Sigmoid colon (tissue), 7 donors: ENCODE measurements around the gene PRTFDC1. TPM values are rescaled to one million over a fixed set of nuclear protein-coding genes. Genes with fewer than 3 reads are reported as not detected.

Experiments used
- DNase-seq: peaks from one replicate; pipeline ENCODE4 v3.0.0-alpha.2; 2019
- H3K27ac ChIP-seq, 4 donors: fragments of 200-600 bp; sonication (generic); one replicate each; pipeline ENCODE4 v1.5.1; 2016 to 2019; ENCODE audit warnings: mild to moderate bottlenecking in 1 of 4
- H3K27me3 ChIP-seq, 3 donors: fragments of 200-600 bp; sonication (generic); one replicate each; pipeline ENCODE4 v1.5.1; 2019; ENCODE audit warnings: mild to moderate bottlenecking in 1 of 3
- H3K36me3 ChIP-seq, 4 donors: fragments of 200-600 bp; sonication (generic); one replicate each; pipeline ENCODE4 v1.5.1; 2016 to 2019
- H3K4me1 ChIP-seq, 4 donors: fragments of 200-600 bp; sonication (generic); one replicate each; pipeline ENCODE4 v1.5.1; 2017 to 2019
- H3K4me3 ChIP-seq, 4 donors: fragments of 200-600 bp; sonication (generic); one replicate each; pipeline ENCODE4 v1.5.1; 2017 to 2019; ENCODE audit warnings: mild to moderate bottlenecking in 2 of 4, moderate library complexity in 1 of 4
- H3K9me3 ChIP-seq, 4 donors: fragments of 200-600 bp in 3 of 4; sonication (generic) in 3 of 4; one replicate each; pipeline versions ENCODE4 v1.5.1 to v1.6.1; 2013 to 2019
- CTCF ChIP-seq, 4 experiments: fragments of 450-650 bp in 3 of 4; fragments of 200-600 bp in 1 of 4; IDR thresholded peaks; one replicate each; pipeline ENCODE4 v1.5.1; 2016 to 2019; ENCODE audit warnings: antibody characterized with exemption in 4 of 4, mild to moderate bottlenecking in 3 of 4, moderate library complexity in 2 of 4
- EP300 ChIP-seq, 4 donors: sonication (generic); formaldehyde crosslinking; IDR thresholded peaks; one replicate each; pipeline ENCODE4 v1.6.1; 2017; ENCODE audit warnings: antibody characterized with exemption in 4 of 4
- POLR2A ChIP-seq, 2 donors: fragments of 450-650 bp; IDR thresholded peaks; one replicate each; pipeline ENCODE4 v1.6.1; 2016; ENCODE audit warnings: antibody characterized with exemption in 2 of 2, mild to moderate bottlenecking in 2 of 2, moderate library complexity in 2 of 2
- POLR2AphosphoS5 ChIP-seq, 4 donors: sonication (generic); formaldehyde crosslinking; IDR thresholded peaks; one replicate each; pipeline ENCODE4 v1.6.1; 2017; ENCODE audit warnings: antibody characterized with exemption in 4 of 4
- WGBS, 2 donors: extraction: QIAGEN DNeasy Blood & Tissue Kit; methylation state at CpG; one replicate each; pipeline ENCODE4 v1.1.7; 2013; 5-methylcytosine and 5-hydroxymethylcytosine counted together
- intact Hi-C: fragments of 100-400 bp; cut with DNase I; formaldehyde crosslinking; loops from one replicate; pipeline ENCODE4 v1.15.1; 2023
- polyA plus RNA-seq, 3 donors: library from polyadenylated mRNA; stranded (reverse); fragments of 200-250 nt; gene quantifications; one replicate each; pipeline ENCODE4 v1.2.3, GENCODE V29; 2013
- total RNA-seq, 4 donors: library from RNA; depleted of rRNA; stranded (reverse); fragments of >200 nt; gene quantifications; one replicate each; pipeline ENCODE4 v1.1.0, GENCODE V29; 2016
- donor health status: healthy with polysubstance abuse.
- donor health status: Bipolar disorder and iron deficiency.
- donor health status: healthy.

The PRTFDC1 gene
- total and polyA plus RNA-seq, 7 donors = 6.0 to 17.2 (median 9.6) TPM

GRCh38 chr10:24826009-24826408 lies 126.4 kb downstream of the PRTFDC1 start:
- no peak overlapping the region for H3K27ac ChIP-seq

GRCh38 chr10:24825551-24825950 lies 126.9 kb downstream of the PRTFDC1 start:
- TF ChIP-seq POLR2AphosphoS5 (IDR thresholded peaks at IDR 0.05) (no peak), POLR2A (IDR thresholded peaks at IDR 0.05) (no peak), CTCF (IDR thresholded peaks at IDR 0.05) (no peak)
- Histone ChIP-seq H3K27ac (no peak overlapping the region), H3K27me3 (no peaks in the 10 kb centered on the region), H3K4me3 (no peak overlapping the region), H3K4me1 (peaks cover 0 to 14% (median 6%) of the 10 kb centered on the region in 4 donors), H3K36me3 (no peaks in the 10 kb centered on the region), H3K9me3 (no peaks in the 10 kb centered on the region)
- intact Hi-C loops = no loop called here
- WGBS, 2 donors = 4 to 29% methylated on average over 1 of the region's 1 CpG
- no peak for DNase-seq

More at GRCh38 chr10:24826009-24826408, 126.4 kb downstream of the PRTFDC1 start:
- Histone ChIP-seq H3K27me3 (no peaks in the 10 kb centered on the region), H3K4me1 (peaks cover 0 to 14% (median 6%) of the 10 kb centered on the region in 4 donors), H3K9me3 (no peaks in the 10 kb centered on the region), H3K36me3 (no peaks in the 10 kb centered on the region), H3K4me3 (no peak overlapping the region)
- DNase-seq = no peak
- 10 to 34% methylated on average over 4 of the region's 4 CpGs for WGBS, 2 donors
- TF ChIP-seq POLR2AphosphoS5 (IDR thresholded peaks at IDR 0.05) = no peak
- TF ChIP-seq EP300 (IDR thresholded peaks at IDR 0.05) = no peak
- no peak for TF ChIP-seq CTCF (IDR thresholded peaks at IDR 0.05)
- no peak for TF ChIP-seq POLR2A (IDR thresholded peaks at IDR 0.05)
- intact Hi-C loops = no loop called here

- H3K4me1 ChIP-seq = peaks cover 0 to 14% (median 6%) of the 10 kb centered on the region in 4 donors
- WGBS, 2 donors = 62 to 71% methylated on average over 2 of the region's 2 CpGs
- no peak for DNase-seq
- no peak overlapping the region for H3K27ac ChIP-seq
- H3K27me3 ChIP-seq = no peaks in the 10 kb centered on the region
- no peaks in the 10 kb centered on the region for H3K9me3 ChIP-seq
- intact Hi-C loops = no loop called here
- H3K4me3 ChIP-seq = no peak overlapping the region
- no peaks in the 10 kb centered on the region for H3K36me3 ChIP-seq
- TF ChIP-seq POLR2AphosphoS5 (IDR thresholded peaks at IDR 0.05) (no peak), CTCF (IDR thresholded peaks at IDR 0.05) (no peak), EP300 (IDR thresholded peaks at IDR 0.05) (no peak), POLR2A (IDR thresholded peaks at IDR 0.05) (no peak)
Measured at GRCh38 chr10:24824536-24824935, 127.9 kb downstream of the PRTFDC1 start.

GRCh38 chr10:24824124-24824523 lies 128.3 kb downstream of the PRTFDC1 start:
- intact Hi-C loops = no loop called here
- no peak for TF ChIP-seq EP300 (IDR thresholded peaks at IDR 0.05)
- no peak for TF ChIP-seq POLR2A (IDR thresholded peaks at IDR 0.05)
- no peak for TF ChIP-seq POLR2AphosphoS5 (IDR thresholded peaks at IDR 0.05)
- TF ChIP-seq CTCF (IDR thresholded peaks at IDR 0.05) = no peak

DNA sequence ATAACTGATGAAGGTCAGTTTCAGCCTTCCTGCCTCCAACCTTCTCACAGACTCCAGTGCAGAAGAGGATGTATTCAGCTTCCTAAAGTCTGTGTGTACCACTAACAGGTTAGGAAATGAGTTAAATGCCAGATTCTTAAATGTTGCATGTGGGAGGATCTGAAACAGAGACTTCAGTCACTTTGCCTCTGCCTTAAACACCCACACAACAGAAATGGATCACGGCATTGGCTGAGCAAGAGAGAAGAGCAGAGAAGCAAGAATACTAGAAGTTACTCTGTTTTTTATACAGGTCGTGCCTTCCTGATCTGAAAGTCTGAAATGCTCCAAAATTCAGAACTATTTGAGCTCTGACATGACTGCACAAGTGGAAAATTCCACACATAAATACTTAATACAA lies 129.8 kb downstream of the PRTFDC1 start:
- DNase-seq = no peak
- no peak overlapping the region for H3K27ac ChIP-seq
- WGBS, 2 donors = 69 to 86% methylated on average over 2 of the region's 2 CpGs
- peaks cover 0 to 14% (median 6%) of the 10 kb centered on the region in 4 donors for H3K4me1 ChIP-seq
- no peaks in the 10 kb centered on the region for H3K27me3 ChIP-seq
- no peak for TF ChIP-seq CTCF (IDR thresholded peaks at IDR 0.05)
- no peak for TF ChIP-seq POLR2AphosphoS5 (IDR thresholded peaks at IDR 0.05)
- TF ChIP-seq EP300 (IDR thresholded peaks at IDR 0.05) = no peak
- no peak for TF ChIP-seq POLR2A (IDR thresholded peaks at IDR 0.05)
- no peaks in the 10 kb centered on the region for H3K9me3 ChIP-seq
- no peaks in the 10 kb centered on the region for H3K36me3 ChIP-seq
- no peak overlapping the region for H3K4me3 ChIP-seq
- intact Hi-C loops = no loop called here

More at GRCh38 chr10:24824124-24824523, 128.3 kb downstream of the PRTFDC1 start:
- Histone ChIP-seq H3K4me1 (peaks cover 0 to 14% (median 6%) of the 10 kb centered on the region in 4 donors), H3K9me3 (no peaks in the 10 kb centered on the region), H3K4me3 (no peak overlapping the region), H3K36me3 (no peaks in the 10 kb centered on the region), H3K27me3 (no peaks in the 10 kb centered on the region), H3K27ac (no peak overlapping the region)
- DNase-seq = no peak
